ENCODE results near the gene FBXW8.

The FBXW8 gene

GRCh38 chr12:117067638-117068037, 156.9 kb downstream of the FBXW8 start:
- no peaks in the 10 kb centered on the region for H3K9me3 ChIP-seq (ENCODE audit: control insufficient read depth in 1 of 2, low read length in 2 of 2)
- H3K27me3 ChIP-seq (ENCODE audit: low read depth, low read length): no peaks in the 10 kb centered on the region
- H3K27ac ChIP-seq (ENCODE audit: low read length): no peak overlapping the region
- no peaks in the 10 kb centered on the region for H3K36me3 ChIP-seq (ENCODE audit: control insufficient read depth in 1 of 2, insufficient read depth in 2 of 2, low read length in 2 of 2)
- no peak overlapping the region for H3K4me3 ChIP-seq (ENCODE audit: low read depth in 1 of 2, low read length in 2 of 2)
- peaks cover 0 to 5% of the 10 kb centered on the region in 2 donors for H3K4me1 ChIP-seq (ENCODE audit: control insufficient read depth in 1 of 2, insufficient read depth in 2 of 2, low read length in 2 of 2)

GRCh38 chr12:117068492-117068891, 157.7 kb downstream of the FBXW8 start:
- Histone ChIP-seq H3K4me1 (ENCODE audit: control insufficient read depth in 1 of 2, insufficient read depth in 2 of 2, low read length in 2 of 2) (peaks cover 0 to 5% of the 10 kb centered on the region in 2 donors), H3K27ac (ENCODE audit: low read length) (no peak overlapping the region), H3K9me3 (ENCODE audit: control insufficient read depth in 1 of 2, low read length in 2 of 2) (no peaks in the 10 kb centered on the region), H3K27me3 (ENCODE audit: low read depth, low read length) (no peaks in the 10 kb centered on the region), H3K4me3 (ENCODE audit: low read depth in 1 of 2, low read length in 2 of 2) (no peak overlapping the region), H3K36me3 (ENCODE audit: control insufficient read depth in 1 of 2, insufficient read depth in 2 of 2, low read length in 2 of 2) (no peaks in the 10 kb centered on the region)

GRCh38 chr12:117069101-117069797, 158.5 kb downstream of the FBXW8 start:
- Histone ChIP-seq H3K27ac (ENCODE audit: low read length) (no peak overlapping the region), H3K36me3 (ENCODE audit: control insufficient read depth in 1 of 2, insufficient read depth in 2 of 2, low read length in 2 of 2) (no peaks in the 10 kb centered on the region), H3K27me3 (ENCODE audit: low read depth, low read length) (no peaks in the 10 kb centered on the region), H3K4me1 (ENCODE audit: control insufficient read depth in 1 of 2, insufficient read depth in 2 of 2, low read length in 2 of 2) (peaks cover 0 to 5% of the 10 kb centered on the region in 2 donors), H3K9me3 (ENCODE audit: control insufficient read depth in 1 of 2, low read length in 2 of 2) (no peaks in the 10 kb centered on the region), H3K4me3 (ENCODE audit: low read depth in 1 of 2, low read length in 2 of 2) (no peak overlapping the region)

GRCh38 chr12:117069926-117070900, 159.5 kb downstream of the FBXW8 start:
- Histone ChIP-seq H3K27ac (ENCODE audit: low read length) (no peak overlapping the region), H3K4me3 (ENCODE audit: low read depth in 1 of 2, low read length in 2 of 2) (no peak overlapping the region)

GRCh38 chr12:117071009-117071408, 160.3 kb downstream of the FBXW8 start:
- Histone ChIP-seq H3K27ac (ENCODE audit: low read length) (no peak overlapping the region), H3K4me1 (ENCODE audit: control insufficient read depth in 1 of 2, insufficient read depth in 2 of 2, low read length in 2 of 2) (peaks cover 0 to 5% of the 10 kb centered on the region in 2 donors), H3K36me3 (ENCODE audit: control insufficient read depth in 1 of 2, insufficient read depth in 2 of 2, low read length in 2 of 2) (no peaks in the 10 kb centered on the region), H3K4me3 (ENCODE audit: low read depth in 1 of 2, low read length in 2 of 2) (no peak overlapping the region), H3K9me3 (ENCODE audit: control insufficient read depth in 1 of 2, low read length in 2 of 2) (no peaks in the 10 kb centered on the region), H3K27me3 (ENCODE audit: low read depth, low read length) (no peaks in the 10 kb centered on the region)

More at GRCh38 chr12:117069926-117070900, 159.5 kb downstream of the FBXW8 start:
- Histone ChIP-seq H3K4me1 (ENCODE audit: control insufficient read depth in 1 of 2, insufficient read depth in 2 of 2, low read length in 2 of 2) (peaks cover 0 to 5% of the 10 kb centered on the region in 2 donors), H3K27me3 (ENCODE audit: low read depth, low read length) (no peaks in the 10 kb centered on the region), H3K9me3 (ENCODE audit: control insufficient read depth in 1 of 2, low read length in 2 of 2) (no peaks in the 10 kb centered on the region), H3K36me3 (ENCODE audit: control insufficient read depth in 1 of 2, insufficient read depth in 2 of 2, low read length in 2 of 2) (no peaks in the 10 kb centered on the region)

- no peaks in the 10 kb centered on the region for H3K36me3 ChIP-seq (ENCODE audit: control insufficient read depth in 1 of 2, insufficient read depth in 2 of 2, low read length in 2 of 2)
- H3K27ac ChIP-seq (ENCODE audit: low read length): no peak overlapping the region
- no peaks in the 10 kb centered on the region for H3K9me3 ChIP-seq (ENCODE audit: control insufficient read depth in 1 of 2, low read length in 2 of 2)
- H3K4me1 ChIP-seq (ENCODE audit: control insufficient read depth in 1 of 2, insufficient read depth in 2 of 2, low read length in 2 of 2): peaks cover 0 to 5% of the 10 kb centered on the region in 2 donors
- no peak overlapping the region for H3K4me3 ChIP-seq (ENCODE audit: low read depth in 1 of 2, low read length in 2 of 2)
- no peaks in the 10 kb centered on the region for H3K27me3 ChIP-seq (ENCODE audit: low read depth, low read length)
Observed at GRCh38 chr12:117072106-117072505, 161.4 kb downstream of the FBXW8 start.

- Histone ChIP-seq H3K4me3 (ENCODE audit: low read depth in 1 of 2, low read length in 2 of 2) (no peak overlapping the region), H3K27ac (ENCODE audit: low read length) (no peak overlapping the region), H3K4me1 (ENCODE audit: control insufficient read depth in 1 of 2, insufficient read depth in 2 of 2, low read length in 2 of 2) (peaks cover 0 to 5% of the 10 kb centered on the region in 2 donors), H3K27me3 (ENCODE audit: low read depth, low read length) (no peaks in the 10 kb centered on the region), H3K9me3 (ENCODE audit: control insufficient read depth in 1 of 2, low read length in 2 of 2) (no peaks in the 10 kb centered on the region), H3K36me3 (ENCODE audit: control insufficient read depth in 1 of 2, insufficient read depth in 2 of 2, low read length in 2 of 2) (no peaks in the 10 kb centered on the region)
Observed at GRCh38 chr12:117072736-117073490, 162.2 kb downstream of the FBXW8 start.

- H3K4me3 ChIP-seq (ENCODE audit: low read depth in 1 of 2, low read length in 2 of 2): no peak overlapping the region
- H3K4me1 ChIP-seq (ENCODE audit: control insufficient read depth in 1 of 2, insufficient read depth in 2 of 2, low read length in 2 of 2): peaks cover 0 to 5% of the 10 kb centered on the region in 2 donors
- H3K27me3 ChIP-seq (ENCODE audit: low read depth, low read length): no peaks in the 10 kb centered on the region
- no peaks in the 10 kb centered on the region for H3K36me3 ChIP-seq (ENCODE audit: control insufficient read depth in 1 of 2, insufficient read depth in 2 of 2, low read length in 2 of 2)
- no peaks in the 10 kb centered on the region for H3K9me3 ChIP-seq (ENCODE audit: control insufficient read depth in 1 of 2, low read length in 2 of 2)
- H3K27ac ChIP-seq (ENCODE audit: low read length): no peak overlapping the region
Observed at GRCh38 chr12:117073611-117074010, 162.9 kb downstream of the FBXW8 start.

GRCh38 chr12:117076410-117077372, 165.9 kb downstream of the FBXW8 start:
- Histone ChIP-seq H3K36me3 (ENCODE audit: control insufficient read depth in 1 of 2, insufficient read depth in 2 of 2, low read length in 2 of 2) (no peaks in the 10 kb centered on the region), H3K4me1 (ENCODE audit: control insufficient read depth in 1 of 2, insufficient read depth in 2 of 2, low read length in 2 of 2) (no peaks in the 10 kb centered on the region), H3K27ac (ENCODE audit: low read length) (no peak overlapping the region), H3K9me3 (ENCODE audit: control insufficient read depth in 1 of 2, low read length in 2 of 2) (no peaks in the 10 kb centered on the region), H3K4me3 (ENCODE audit: low read depth in 1 of 2, low read length in 2 of 2) (no peak overlapping the region), H3K27me3 (ENCODE audit: low read depth, low read length) (no peaks in the 10 kb centered on the region)

- no peaks in the 10 kb centered on the region for H3K4me1 ChIP-seq (ENCODE audit: control insufficient read depth in 1 of 2, insufficient read depth in 2 of 2, low read length in 2 of 2)
- H3K27ac ChIP-seq (ENCODE audit: low read length): no peak overlapping the region
- H3K4me3 ChIP-seq (ENCODE audit: low read depth in 1 of 2, low read length in 2 of 2): no peak overlapping the region
- H3K36me3 ChIP-seq (ENCODE audit: control insufficient read depth in 1 of 2, insufficient read depth in 2 of 2, low read length in 2 of 2): no peaks in the 10 kb centered on the region
- no peaks in the 10 kb centered on the region for H3K27me3 ChIP-seq (ENCODE audit: low read depth, low read length)
- no peaks in the 10 kb centered on the region for H3K9me3 ChIP-seq (ENCODE audit: control insufficient read depth in 1 of 2, low read length in 2 of 2)
Observed at GRCh38 chr12:117079487-117079886, 168.7 kb downstream of the FBXW8 start.
